NT2/D1 (cell line): ENCODE measurements around the gene SEC11A.

ENCODE experiments used
- SUZ12 ChIP-seq: IDR thresholded peaks from 2 replicates; pipeline ENCODE4 v1.6.1; 2011; ENCODE audit not compliant: insufficient read length, insufficient read depth; ENCODE audit errors: extremely low read depth
- YY1 ChIP-seq: IDR thresholded peaks from 2 replicates; pipeline ENCODE4 v1.6.1; 2011; ENCODE audit not compliant: insufficient read length, insufficient read depth
- ZNF274 ChIP-seq: IDR thresholded peaks from 2 replicates; pipeline ENCODE4 v1.6.1; 2011; ENCODE audit warnings: mild to moderate bottlenecking, low read depth, low read length

DNA sequence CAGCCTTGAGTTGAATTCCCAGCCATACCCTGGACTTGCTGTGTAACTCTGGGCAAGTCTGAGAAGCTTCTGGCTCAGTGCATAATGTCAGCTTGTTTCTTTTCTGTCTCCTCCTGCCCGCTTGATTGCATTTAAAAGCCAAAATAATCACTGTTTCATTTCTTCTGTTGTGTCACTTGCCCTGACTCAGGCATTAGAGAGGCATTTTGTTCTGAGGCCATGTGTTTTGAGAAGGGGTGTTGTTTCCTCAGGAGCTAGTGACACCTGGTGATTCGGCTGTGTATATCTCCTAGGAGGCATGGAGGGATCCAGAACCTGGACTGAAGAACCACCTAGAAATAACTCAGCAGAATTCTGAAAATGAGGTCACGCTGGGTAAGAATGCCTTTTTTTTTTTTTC is 77.8 kb downstream of the SEC11A start:
- no peak for TF ChIP-seq ZNF274
- TF ChIP-seq YY1 = no peak
- TF ChIP-seq SUZ12 = no peak
